Mucosa of stomach (tissue), 1 donor: ENCODE results near the gene ELMO1.

ENCODE experiments used
- H3K27me3 ChIP-seq: one replicate; pipeline ENCODE4 v1.7.0; 2013; ENCODE audit warnings: mild to moderate bottlenecking, low read length; ENCODE audit not compliant: control insufficient read depth, insufficient read depth
- H3K36me3 ChIP-seq: one replicate; pipeline ENCODE4 v1.7.0; 2013; ENCODE audit warnings: low read length; ENCODE audit not compliant: control insufficient read depth, insufficient read depth
- H3K4me1 ChIP-seq: one replicate; pipeline ENCODE4 v1.7.0; 2013; ENCODE audit warnings: mild to moderate bottlenecking, low read length; ENCODE audit not compliant: control insufficient read depth, insufficient read depth
- H3K4me3 ChIP-seq: one replicate; pipeline ENCODE4 v1.7.0; 2013; ENCODE audit warnings: low read length
- H3K9ac ChIP-seq: one replicate; pipeline ENCODE4 v1.7.0; 2013; ENCODE audit warnings: mild to moderate bottlenecking, low read length, moderate library complexity
- H3K9me3 ChIP-seq: one replicate; pipeline ENCODE4 v1.7.0; 2013; ENCODE audit warnings: mild to moderate bottlenecking, low read length, moderate library complexity; ENCODE audit not compliant: control insufficient read depth
- donor health status: Pancreatic carcinoma.

ELMO1 gene

GRCh38 chr7:37191797-37192196 lies 256.9 kb downstream of the ELMO1 start:
- Histone ChIP-seq H3K9ac (no peak overlapping the region), H3K4me3 (no peak overlapping the region), H3K9me3 (no peaks in the 10 kb centered on the region), H3K27me3 (no peaks in the 10 kb centered on the region), H3K36me3 (no peaks in the 10 kb centered on the region), H3K4me1 (no peaks in the 10 kb centered on the region)

- Histone ChIP-seq H3K27me3 (no peaks in the 10 kb centered on the region), H3K4me3 (no peak overlapping the region), H3K9ac (no peak overlapping the region)
Measured at GRCh38 chr7:37187179-37187578, 261.5 kb downstream of the ELMO1 start.

DNA sequence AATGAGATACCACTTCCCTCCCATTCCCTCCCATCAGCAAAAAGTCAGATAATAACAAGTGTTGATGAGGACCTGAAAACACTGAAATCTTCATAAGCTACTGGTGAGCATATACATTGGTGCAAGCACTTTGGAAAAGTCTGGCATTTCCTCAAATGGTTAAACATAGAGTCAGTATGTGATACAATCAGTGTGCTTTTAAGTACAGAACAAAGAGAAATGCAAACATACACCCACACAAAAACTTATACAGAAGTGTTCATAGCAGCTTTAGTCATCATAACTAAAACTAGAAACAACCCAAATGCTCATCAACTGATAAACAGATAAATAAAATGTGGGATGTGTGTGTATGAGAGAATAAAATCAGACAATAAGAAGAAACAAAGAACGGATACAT lies 261.9 kb downstream of the ELMO1 start:
- H3K4me1 ChIP-seq, result no peaks in the 10 kb centered on the region
- H3K4me3 ChIP-seq, result no peak overlapping the region
- no peaks in the 10 kb centered on the region for H3K27me3 ChIP-seq
- no peak overlapping the region for H3K9ac ChIP-seq
- H3K9me3 ChIP-seq, result no peaks in the 10 kb centered on the region
- no peaks in the 10 kb centered on the region for H3K36me3 ChIP-seq

More at GRCh38 chr7:37187179-37187578, 261.5 kb downstream of the ELMO1 start:
- Histone ChIP-seq H3K36me3 (no peaks in the 10 kb centered on the region), H3K4me1 (no peaks in the 10 kb centered on the region), H3K9me3 (no peaks in the 10 kb centered on the region)

GRCh38 chr7:37181550-37181932 lies 267.1 kb downstream of the ELMO1 start:
- H3K9ac ChIP-seq, result no peak overlapping the region
- no peaks in the 10 kb centered on the region for H3K9me3 ChIP-seq
- H3K36me3 ChIP-seq, result no peaks in the 10 kb centered on the region
- no peaks in the 10 kb centered on the region for H3K4me1 ChIP-seq
- H3K4me3 ChIP-seq, result no peak overlapping the region
- H3K27me3 ChIP-seq, result no peaks in the 10 kb centered on the region

DNA sequence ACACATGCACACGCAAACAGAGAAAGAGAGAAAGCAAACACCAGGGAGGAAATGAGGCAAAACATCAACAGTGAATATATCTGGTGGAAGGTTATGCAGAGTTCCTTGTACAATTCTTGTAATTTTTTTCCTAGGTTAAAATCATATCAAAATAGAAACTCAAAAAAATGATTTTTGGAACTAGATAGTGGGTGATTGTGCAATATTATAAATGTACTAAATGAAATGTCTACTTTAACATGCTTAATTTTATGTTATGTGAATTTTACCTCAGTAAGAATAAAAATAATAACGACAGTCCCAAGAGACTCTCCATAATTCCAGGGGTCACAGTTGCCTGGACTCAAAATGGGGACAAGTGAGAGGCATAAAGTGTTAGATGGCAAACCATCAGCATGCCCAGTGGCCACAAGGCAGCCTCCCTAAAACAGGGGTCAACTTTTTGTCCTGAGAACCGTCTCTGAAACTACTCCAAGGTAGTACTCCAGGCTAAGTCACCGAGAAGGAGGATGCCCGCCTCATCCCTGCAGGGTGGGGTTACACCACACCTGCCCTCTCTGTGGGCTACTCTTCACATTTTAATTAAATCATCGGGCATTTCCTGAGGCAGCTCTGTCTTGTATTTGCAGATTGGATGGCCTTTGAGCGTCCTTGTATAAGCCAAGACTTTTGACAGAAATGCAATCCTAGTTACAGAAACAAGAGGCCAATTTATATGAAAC lies 267.7 kb downstream of the ELMO1 start:
- H3K4me1 ChIP-seq, result no peaks in the 10 kb centered on the region
- H3K27me3 ChIP-seq, result no peaks in the 10 kb centered on the region
- no peaks in the 10 kb centered on the region for H3K9me3 ChIP-seq
- no peaks in the 10 kb centered on the region for H3K36me3 ChIP-seq
- H3K4me3 ChIP-seq, result no peak overlapping the region
- H3K9ac ChIP-seq, result no peak overlapping the region

GRCh38 chr7:37176079-37176478 lies 272.6 kb downstream of the ELMO1 start:
- no peaks in the 10 kb centered on the region for H3K4me1 ChIP-seq
- H3K9ac ChIP-seq, result no peak overlapping the region
- no peaks in the 10 kb centered on the region for H3K36me3 ChIP-seq
- H3K4me3 ChIP-seq, result no peak overlapping the region
- no peaks in the 10 kb centered on the region for H3K9me3 ChIP-seq
- H3K27me3 ChIP-seq, result no peaks in the 10 kb centered on the region

DNA sequence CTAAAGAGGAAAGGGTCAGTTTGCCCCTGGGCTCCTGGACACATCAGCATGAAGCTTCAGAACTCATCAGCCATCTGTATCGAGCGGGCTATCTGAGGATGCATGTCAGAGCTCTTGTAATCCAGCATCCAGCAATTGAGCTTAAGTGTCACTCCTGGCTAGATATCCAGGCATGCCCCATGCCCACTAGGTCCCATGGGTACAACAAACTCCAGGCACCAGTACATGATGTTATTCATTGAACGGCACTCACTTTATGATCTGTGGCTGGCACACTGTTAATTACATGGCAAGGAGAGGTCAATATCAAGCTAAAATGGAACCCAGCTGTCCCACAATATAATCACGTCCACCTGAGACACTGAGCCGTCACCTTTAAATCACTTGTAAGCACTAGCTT lies 274.2 kb downstream of the ELMO1 start:
- no peaks in the 10 kb centered on the region for H3K4me1 ChIP-seq
- H3K4me3 ChIP-seq, result no peak overlapping the region
- no peaks in the 10 kb centered on the region for H3K36me3 ChIP-seq
- no peaks in the 10 kb centered on the region for H3K27me3 ChIP-seq
- no peak overlapping the region for H3K9ac ChIP-seq
- no peaks in the 10 kb centered on the region for H3K9me3 ChIP-seq

DNA sequence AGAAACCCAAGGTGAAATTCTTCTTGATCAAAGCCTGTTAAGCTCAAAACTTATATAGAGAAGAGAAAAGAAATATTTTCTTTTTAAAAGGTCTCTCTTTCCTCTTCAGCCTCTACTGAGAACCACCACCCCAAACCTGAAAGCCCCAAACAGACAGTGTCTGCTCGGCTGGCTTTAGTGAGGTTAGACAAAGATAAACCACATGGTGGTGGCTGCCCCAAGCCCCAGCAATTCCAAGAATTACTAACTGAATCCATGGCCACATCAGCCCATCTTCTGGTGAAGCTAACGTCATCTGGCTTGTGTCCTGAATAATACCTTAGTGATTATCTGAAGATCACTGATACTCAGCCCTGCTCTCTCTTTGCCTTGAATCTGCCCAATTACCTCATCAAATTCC lies 275.0 kb downstream of the ELMO1 start:
- H3K9me3 ChIP-seq, result no peaks in the 10 kb centered on the region
- no peak overlapping the region for H3K9ac ChIP-seq
- H3K4me1 ChIP-seq, result no peaks in the 10 kb centered on the region
- no peaks in the 10 kb centered on the region for H3K36me3 ChIP-seq
- no peak overlapping the region for H3K4me3 ChIP-seq
- H3K27me3 ChIP-seq, result no peaks in the 10 kb centered on the region

DNA sequence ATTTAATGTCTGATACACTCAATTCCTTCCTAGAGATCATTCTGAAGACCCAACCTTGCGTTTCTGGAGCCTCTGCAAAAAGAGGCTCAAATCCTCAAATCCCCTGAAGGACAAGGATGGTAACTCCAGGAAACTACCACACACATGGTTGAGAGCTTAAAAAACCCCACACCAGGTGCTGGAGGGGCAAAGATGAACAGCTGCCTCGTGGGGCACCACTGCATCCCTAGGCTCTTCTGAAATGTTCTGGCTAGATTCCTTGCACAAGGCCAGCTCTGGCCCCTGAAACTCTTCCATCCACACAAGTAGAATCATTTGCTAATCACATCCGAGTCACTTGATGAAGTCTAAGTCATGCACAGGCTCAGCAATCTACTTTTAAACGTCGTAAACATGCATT lies 286.6 kb downstream of the ELMO1 start:
- Histone ChIP-seq H3K4me3 (no peak overlapping the region), H3K27me3 (no peaks in the 10 kb centered on the region), H3K9me3 (no peaks in the 10 kb centered on the region), H3K4me1 (no peaks in the 10 kb centered on the region), H3K9ac (no peak overlapping the region), H3K36me3 (no peaks in the 10 kb centered on the region)

DNA sequence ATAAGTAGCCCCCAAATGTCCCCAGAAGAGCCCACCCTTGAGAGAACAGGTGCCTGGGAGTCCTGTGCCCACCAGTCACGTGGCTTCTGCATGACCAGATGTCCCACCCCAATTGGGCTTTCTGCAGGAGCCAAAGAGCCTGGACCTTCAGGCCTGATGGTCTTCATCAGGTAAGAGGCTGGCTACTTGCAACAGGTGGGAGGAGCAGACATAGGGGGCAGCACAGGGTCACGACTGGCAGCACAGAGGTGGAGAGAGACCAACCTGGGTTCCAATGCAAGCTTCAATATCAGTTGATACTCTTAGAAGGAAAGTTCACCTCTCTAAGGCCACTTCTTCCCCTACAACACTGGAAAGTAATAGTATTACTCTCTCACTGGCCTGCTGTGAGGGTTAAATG lies 288.0 kb downstream of the ELMO1 start:
- Histone ChIP-seq H3K36me3 (no peaks in the 10 kb centered on the region), H3K9ac (no peak overlapping the region), H3K4me1 (no peaks in the 10 kb centered on the region), H3K9me3 (no peaks in the 10 kb centered on the region), H3K4me3 (no peak overlapping the region), H3K27me3 (no peaks in the 10 kb centered on the region)

DNA sequence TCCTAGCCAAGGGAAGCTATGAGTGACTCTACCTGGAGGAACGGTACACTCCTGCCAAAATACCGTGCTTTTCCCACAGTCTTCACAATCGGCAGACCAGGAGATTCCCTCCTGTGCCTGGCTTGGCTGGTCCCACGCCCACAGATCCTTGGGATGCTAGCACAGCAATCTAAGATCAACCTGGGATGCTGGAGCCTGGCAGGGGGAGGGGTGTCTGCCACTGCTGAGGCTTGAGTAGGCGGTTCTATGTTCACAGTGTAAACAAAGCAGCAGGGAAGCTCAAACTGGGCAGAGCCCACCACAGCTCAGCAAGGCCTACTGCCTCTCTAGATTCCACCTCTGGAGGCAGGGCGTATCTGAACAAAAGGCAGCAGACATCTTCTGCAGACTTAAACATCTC lies 295.3 kb downstream of the ELMO1 start:
- Histone ChIP-seq H3K36me3 (no peaks in the 10 kb centered on the region), H3K4me1 (no peaks in the 10 kb centered on the region), H3K9me3 (no peaks in the 10 kb centered on the region), H3K27me3 (no peaks in the 10 kb centered on the region), H3K4me3 (no peak overlapping the region), H3K9ac (no peak overlapping the region)

DNA sequence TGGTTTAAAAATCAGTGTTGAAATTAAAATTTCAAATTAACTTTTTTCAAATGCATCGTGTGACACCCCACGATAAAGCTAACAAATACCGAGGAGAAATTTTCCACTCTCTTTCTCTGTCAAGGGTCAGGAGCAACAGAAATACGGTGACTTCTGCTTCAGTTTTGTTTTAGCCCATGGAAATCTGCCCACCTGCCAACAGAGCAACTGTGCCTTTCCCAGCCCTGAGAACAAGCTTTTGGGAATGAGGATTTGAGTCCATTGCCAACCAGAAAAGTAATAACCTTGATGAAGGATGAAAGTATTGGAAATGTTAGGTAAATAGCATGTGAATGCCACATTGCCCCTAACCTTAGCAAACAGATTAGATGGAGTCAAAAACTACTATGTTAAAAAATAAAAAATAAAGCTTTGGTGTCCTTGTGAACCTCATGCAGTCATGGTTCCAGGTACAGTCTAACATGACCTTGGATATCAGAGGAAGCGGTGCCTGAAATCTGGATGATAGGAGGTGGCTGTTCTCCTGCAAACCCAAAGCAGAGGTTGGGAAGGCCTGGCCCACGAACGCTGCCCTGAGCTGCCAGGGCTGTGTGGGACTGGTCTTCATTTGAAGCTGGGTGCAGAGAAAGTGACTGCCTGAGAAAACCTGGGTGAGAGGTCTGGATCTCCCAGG lies 296.8 kb downstream of the ELMO1 start:
- no peak overlapping the region for H3K4me3 ChIP-seq
- H3K27me3 ChIP-seq, result no peaks in the 10 kb centered on the region
- no peaks in the 10 kb centered on the region for H3K9me3 ChIP-seq
- no peak overlapping the region for H3K9ac ChIP-seq
- no peaks in the 10 kb centered on the region for H3K4me1 ChIP-seq
- H3K36me3 ChIP-seq, result no peaks in the 10 kb centered on the region
